Embryonic facial prominence (tissue), 1 donor: Measurements from ENCODE around the gene TSPAN4.

Experiments used
- DNase-seq: peaks from one replicate; pipeline ENCODE4 v3.0.0-alpha.2; 2016; ENCODE audit errors: extremely low spot score

TSPAN4 gene

GRCh38 chr11:910044-910588 is 67.5 kb downstream of the TSPAN4 start:
- no peak for DNase-seq

DNA sequence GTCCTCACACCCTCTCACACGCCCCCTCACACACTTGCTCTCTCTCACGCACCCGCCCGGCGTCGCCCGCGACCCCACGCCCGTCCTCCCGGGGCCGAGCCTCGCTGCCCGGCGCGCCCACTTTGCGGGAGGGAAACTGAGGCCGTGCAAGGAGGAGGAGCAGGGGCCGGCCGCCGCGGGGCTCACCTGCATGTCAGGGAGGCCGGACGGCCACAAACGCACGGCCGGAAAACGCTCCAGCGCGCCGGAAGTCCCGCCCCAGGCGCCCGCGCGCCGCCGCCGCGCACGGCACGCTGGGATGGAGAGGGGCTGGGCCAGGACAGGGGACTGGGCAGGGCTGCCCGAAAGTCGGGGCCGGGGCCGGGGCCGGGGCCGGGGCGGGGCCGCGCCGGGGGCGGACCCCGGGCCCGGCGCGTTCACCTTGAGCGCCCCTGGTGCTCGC is 68.0 kb downstream of the TSPAN4 start, which contains the start of gene CHID1:
TSS of gene CHID1 (minus strand) at position 222 of the 442 bp plus-strand sequence. CDS start 5,994 bp downstream, outside the sequence.
- peak; percentile 25 for DNase-seq

DNA sequence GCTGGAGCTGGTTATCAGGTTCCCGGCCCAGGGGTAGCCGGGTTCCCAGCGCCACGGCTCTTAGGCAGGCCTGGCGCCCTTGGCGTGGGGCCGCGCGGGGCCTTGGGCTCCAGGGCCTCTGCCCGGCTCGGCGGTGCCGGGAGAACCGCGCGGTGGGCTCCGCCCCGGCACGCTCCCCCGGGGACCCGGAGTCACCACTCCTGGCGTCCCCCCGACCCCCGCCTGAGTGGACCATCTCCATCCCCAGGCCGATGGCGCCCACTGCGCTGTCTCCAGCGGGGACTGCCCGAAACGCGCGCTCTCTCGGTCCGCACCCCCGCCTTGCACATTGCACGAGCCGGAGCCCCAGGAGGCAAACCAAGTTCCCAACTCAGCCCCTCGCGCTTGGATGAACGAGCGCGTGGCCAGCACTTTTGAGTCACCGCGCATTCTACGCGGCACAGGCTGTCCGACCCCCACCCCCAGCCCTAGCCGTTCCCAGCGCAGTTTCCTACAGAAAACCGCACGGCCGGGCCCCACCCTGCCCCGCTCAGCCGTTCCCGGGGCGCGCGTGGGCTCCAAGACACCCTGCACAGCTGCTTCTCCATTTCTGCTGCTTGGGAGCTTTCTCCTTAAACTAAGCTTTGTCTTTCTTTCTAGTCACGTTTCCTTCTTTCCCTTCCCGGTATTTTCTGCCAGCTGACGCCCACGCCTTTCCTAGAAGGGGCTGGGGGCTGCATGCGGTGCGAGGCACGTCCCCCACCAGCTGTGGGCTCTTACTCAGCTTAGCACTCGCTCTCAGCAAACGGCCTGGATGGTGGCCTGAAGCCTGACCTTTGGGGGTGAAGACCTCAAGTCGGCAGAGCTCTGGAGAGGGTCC is 68.6 kb downstream of the TSPAN4 start:
- no peak for DNase-seq

GRCh38 chr11:911890-912219 is 69.2 kb downstream of the TSPAN4 start:
- DNase-seq, result no peak

- DNase-seq, result no peak
Measured at GRCh38 chr11:912266-912665, 69.6 kb downstream of the TSPAN4 start.

- DNase-seq, result no peak
Measured at GRCh38 chr11:913043-913442, 70.4 kb downstream of the TSPAN4 start.

- no peak for DNase-seq
Measured at GRCh38 chr11:914204-914603, 71.6 kb downstream of the TSPAN4 start.

- no peak for DNase-seq
Measured at GRCh38 chr11:914747-915501, 72.3 kb downstream of the TSPAN4 start.
